ENCODE measurements around the gene NUTM2B.
"Not testable (repeated sequence)": the region's sequence is repeated elsewhere in the genome, so short reads cannot be mapped to it uniquely, and the experiment has no call there.

DNA sequence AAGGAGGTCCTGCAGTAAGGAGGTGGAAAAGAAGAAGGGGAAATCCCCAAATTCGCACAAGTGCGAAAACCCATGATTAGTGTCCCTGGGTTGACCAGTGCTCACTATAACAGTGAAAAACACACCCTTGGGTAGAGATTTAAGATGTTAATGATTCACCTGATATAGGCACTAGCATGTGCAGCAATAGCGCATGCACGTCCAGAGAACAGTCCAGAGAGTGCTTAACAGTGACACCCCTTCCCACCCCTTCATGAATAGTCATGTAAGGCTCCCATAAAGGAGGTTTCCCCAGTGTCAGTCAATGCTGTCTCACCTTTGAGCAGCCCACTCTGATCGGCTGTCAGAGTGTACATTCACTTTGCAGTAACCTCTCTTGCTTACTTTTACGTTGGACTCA, 6.4 kb upstream of the NUTM2B start:
- TF ChIP-seq, protein P1, sequence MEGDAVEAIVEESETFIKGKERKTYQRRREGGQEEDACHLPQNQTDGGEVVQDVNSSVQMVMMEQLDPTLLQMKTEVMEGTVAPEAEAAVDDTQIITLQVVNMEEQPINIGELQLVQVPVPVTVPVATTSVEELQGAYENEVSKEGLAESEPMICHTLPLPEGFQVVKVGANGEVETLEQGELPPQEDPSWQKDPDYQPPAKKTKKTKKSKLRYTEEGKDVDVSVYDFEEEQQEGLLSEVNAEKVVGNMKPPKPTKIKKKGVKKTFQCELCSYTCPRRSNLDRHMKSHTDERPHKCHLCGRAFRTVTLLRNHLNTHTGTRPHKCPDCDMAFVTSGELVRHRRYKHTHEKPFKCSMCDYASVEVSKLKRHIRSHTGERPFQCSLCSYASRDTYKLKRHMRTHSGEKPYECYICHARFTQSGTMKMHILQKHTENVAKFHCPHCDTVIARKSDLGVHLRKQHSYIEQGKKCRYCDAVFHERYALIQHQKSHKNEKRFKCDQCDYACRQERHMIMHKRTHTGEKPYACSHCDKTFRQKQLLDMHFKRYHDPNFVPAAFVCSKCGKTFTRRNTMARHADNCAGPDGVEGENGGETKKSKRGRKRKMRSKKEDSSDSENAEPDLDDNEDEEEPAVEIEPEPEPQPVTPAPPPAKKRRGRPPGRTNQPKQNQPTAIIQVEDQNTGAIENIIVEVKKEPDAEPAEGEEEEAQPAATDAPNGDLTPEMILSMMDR (IDR thresholded peaks at IDR 0.05) = not testable (repeated sequence)
- not testable (repeated sequence) for TF ChIP-seq POLR2AphosphoS5, EP300 (IDR thresholded peaks at IDR 0.05)
